D721Med (cell line): ENCODE results near the gene TUSC7.

Experiments used
- DNase-seq: peaks from one replicate; pipeline ENCODE4 v3.0.0; 2011; ENCODE audit warnings: low spot score; ENCODE audit not compliant: insufficient read length
- FAIRE-seq: peaks from 2 replicates; lab custom pipeline; 2011; peaks lifted over from hg19 to GRCh38; lab: Jason Lieb, UNC
- TF ChIP-seq, protein P1 (sequence below): IDR thresholded peaks from 2 replicates; pipeline ENCODE4 v1.5.1; 2012; ENCODE audit warnings: mild to moderate bottlenecking, control low read depth; ENCODE audit not compliant: insufficient read depth; ENCODE audit errors: missing control alignments

Gene TUSC7

DNA sequence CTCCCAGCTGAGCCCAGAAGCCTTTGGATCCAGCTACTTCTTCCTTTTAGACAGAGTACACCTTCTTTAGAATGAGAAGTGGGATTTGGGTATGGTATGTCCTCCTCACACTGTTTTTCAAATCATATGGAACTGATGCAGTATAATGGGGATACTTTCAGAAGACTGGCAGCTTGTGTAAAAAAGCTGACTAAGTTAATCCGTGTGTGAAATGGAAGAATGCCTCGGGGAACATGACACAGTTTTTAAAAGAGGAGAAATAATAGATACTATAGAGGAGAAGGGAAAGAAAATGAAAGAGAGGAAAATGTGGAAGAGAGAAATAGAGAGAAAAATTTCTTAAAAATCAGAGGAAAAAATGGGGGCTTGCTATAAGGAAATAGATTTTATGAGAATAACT, 47.7 kb downstream of the TUSC7 start:
- no peak for FAIRE-seq
- no peak for DNase-seq
- TF ChIP-seq, protein P1, sequence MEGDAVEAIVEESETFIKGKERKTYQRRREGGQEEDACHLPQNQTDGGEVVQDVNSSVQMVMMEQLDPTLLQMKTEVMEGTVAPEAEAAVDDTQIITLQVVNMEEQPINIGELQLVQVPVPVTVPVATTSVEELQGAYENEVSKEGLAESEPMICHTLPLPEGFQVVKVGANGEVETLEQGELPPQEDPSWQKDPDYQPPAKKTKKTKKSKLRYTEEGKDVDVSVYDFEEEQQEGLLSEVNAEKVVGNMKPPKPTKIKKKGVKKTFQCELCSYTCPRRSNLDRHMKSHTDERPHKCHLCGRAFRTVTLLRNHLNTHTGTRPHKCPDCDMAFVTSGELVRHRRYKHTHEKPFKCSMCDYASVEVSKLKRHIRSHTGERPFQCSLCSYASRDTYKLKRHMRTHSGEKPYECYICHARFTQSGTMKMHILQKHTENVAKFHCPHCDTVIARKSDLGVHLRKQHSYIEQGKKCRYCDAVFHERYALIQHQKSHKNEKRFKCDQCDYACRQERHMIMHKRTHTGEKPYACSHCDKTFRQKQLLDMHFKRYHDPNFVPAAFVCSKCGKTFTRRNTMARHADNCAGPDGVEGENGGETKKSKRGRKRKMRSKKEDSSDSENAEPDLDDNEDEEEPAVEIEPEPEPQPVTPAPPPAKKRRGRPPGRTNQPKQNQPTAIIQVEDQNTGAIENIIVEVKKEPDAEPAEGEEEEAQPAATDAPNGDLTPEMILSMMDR = no peak

DNA sequence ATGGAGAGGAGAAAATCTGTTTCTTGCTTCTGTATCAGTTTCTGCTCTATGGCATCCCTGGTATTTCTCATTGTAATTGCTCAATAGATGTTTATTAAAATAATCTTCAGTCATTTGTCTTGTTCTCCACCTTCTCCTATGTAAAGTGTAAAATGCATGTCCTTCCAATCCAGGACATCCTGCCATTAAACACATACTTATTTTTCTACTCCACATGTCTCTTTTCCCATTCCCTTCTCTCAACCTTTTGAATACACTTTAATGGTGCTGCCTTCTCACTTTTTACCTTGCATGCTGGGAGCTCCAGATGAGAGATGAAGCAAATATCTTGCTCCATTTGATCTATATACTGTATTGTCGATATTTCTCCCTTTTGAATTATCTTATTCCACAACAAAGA, 49.7 kb downstream of the TUSC7 start:
- TF ChIP-seq, protein P1 = no peak
- DNase-seq (no peak), FAIRE-seq (no peak)
